ENCODE measurements around the gene TEKTIP1.
"Not testable (repeated sequence)": the region's sequence is repeated elsewhere in the genome, so short reads cannot be mapped to it uniquely, and the experiment has no call there.

Gene TEKTIP1

GRCh38 chr19:3563709-3564524 lies 24.9 kb downstream of the TEKTIP1 start:
- no peak for DNase-seq

- no peak for DNase-seq
Observed at GRCh38 chr19:3565139-3565538, 26.2 kb downstream of the TEKTIP1 start.

- peak in 1 of 3 experiments; percentile 63 for DNase-seq
Observed at GRCh38 chr19:3570042-3570441, 31.1 kb downstream of the TEKTIP1 start.

- no peak for DNase-seq
Observed at GRCh38 chr19:3570606-3571011, 31.6 kb downstream of the TEKTIP1 start.

GRCh38 chr19:3572132-3572854 lies 33.3 kb downstream of the TEKTIP1 start:
- peak; percentile 99 to 100 (median 100) for DNase-seq

GRCh38 chr19:3572855-3573161 lies 33.8 kb downstream of the TEKTIP1 start, which contains the start of gene HMG20B:
Gene HMG20B (plus strand): TSS chr19:3572944. CDS start chr19:3573310, 366 bp downstream.
- peak in 1 of 3 experiments; percentile 79 for DNase-seq

- peak in 1 of 3 experiments; percentile 58 for DNase-seq
Observed at GRCh38 chr19:3573162-3573857, 34.3 kb downstream of the TEKTIP1 start.

- peak; percentile 67 to 93 (median 83) for DNase-seq
Observed at GRCh38 chr19:3573858-3574637, 35.1 kb downstream of the TEKTIP1 start.

- DNase-seq: no peak
Observed at GRCh38 chr19:3575260-3575741, 36.3 kb downstream of the TEKTIP1 start.

- no peak for DNase-seq
Observed at GRCh38 chr19:3575949-3576673, 37.1 kb downstream of the TEKTIP1 start.

- DNase-seq: no peak
Observed at GRCh38 chr19:3576696-3577443, 37.9 kb downstream of the TEKTIP1 start.

- DNase-seq: no peak
Observed at GRCh38 chr19:3577723-3578344, 38.9 kb downstream of the TEKTIP1 start.

- no peak for DNase-seq
Observed at GRCh38 chr19:3578390-3578789, 39.4 kb downstream of the TEKTIP1 start.

GRCh38 chr19:3580156-3580934 lies 41.4 kb downstream of the TEKTIP1 start:
- no peak for DNase-seq

- not testable (repeated sequence) for DNase-seq
Observed at GRCh38 chr19:3581792-3582191, 42.8 kb downstream of the TEKTIP1 start.

- not testable (repeated sequence) for DNase-seq
Observed at GRCh38 chr19:3584036-3584802, 45.2 kb downstream of the TEKTIP1 start.

- peak in 1 of 3 experiments; percentile 32 for DNase-seq
Observed at GRCh38 chr19:3585301-3586126, 46.5 kb downstream of the TEKTIP1 start, which contains the start of gene GIPC3. Gene GIPC3 (plus strand): TSS chr19:3585478. CDS start chr19:3585598, 120 bp downstream.

GRCh38 chr19:3586127-3586626 lies 47.2 kb downstream of the TEKTIP1 start:
- peak in 1 of 3 experiments; percentile 17 for DNase-seq
